T-cell (primary cell): ENCODE data around the gene RPS25. TPM values are rescaled to one million over a fixed set of nuclear protein-coding genes. Genes with fewer than 3 reads are reported as not detected.
"Not testable (repeated sequence)": the region's sequence is repeated elsewhere in the genome, so short reads cannot be mapped to it uniquely, and the experiment has no call there.

Source experiments
- ATAC-seq, 4 experiments: fragments of 200-7000 bp in 3 of 4; fragments of 150-1000 bp in 1 of 4; cut with Tn5 transposase; replicated peaks in 1 of 4; 1 replicate in 3 of 4; 2 replicates in 1 of 4; pipeline ENCODE4 v1.10.0; 2021; ENCODE audit warnings: moderate library complexity in 3 of 4, mild to moderate bottlenecking in 2 of 4, moderate number of reproducible peaks in 1 of 4
- CTCF ChIA-PET, 2 donors: fragments of 300-600 bp; sonication (Branson Sonifier 250); formaldehyde crosslinking; loops; one replicate each; lab custom pipeline; 2022; ENCODE audit warnings: antibody characterized with exemption in 2 of 2; lab: Charles Lee
- POLR2A ChIA-PET, 2 donors: fragments of 300-600 bp; sonication (Branson Sonifier 250); formaldehyde crosslinking; loops; one replicate each; lab custom pipeline; 2022; ENCODE audit warnings: antibody characterized with exemption in 2 of 2; lab: Charles Lee
- DNase-seq, 35 experiments: peaks; one replicate each; pipeline versions ENCODE4 v3.0.0 to v3.0.0-alpha.2; 2013 to 2023
- H3K27ac ChIP-seq: one replicate; pipeline ENCODE4 v1.5.1; 2013; ENCODE audit warnings: low read length
- H3K27me3 ChIP-seq, 2 experiments: replicated peaks in 1 of 2; 1 replicate in 1 of 2; 2 replicates in 1 of 2; pipeline versions ENCODE4 v1.6.1 to v1.7.0; 2013; ENCODE audit warnings: low read length in 1 of 2, mixed read lengths in 1 of 2; ENCODE audit not compliant: control insufficient read depth in 2 of 2, insufficient read depth in 2 of 2; ENCODE audit errors: extremely low read depth in 1 of 2
- H3K36me3 ChIP-seq, 2 donors: 1 replicate in 1 of 2; 2 replicates in 1 of 2; pipeline versions ENCODE4 v1.6.1 to v1.7.0; 2013; ENCODE audit warnings: low read length in 1 of 2; ENCODE audit not compliant: control insufficient read depth in 2 of 2, insufficient read depth in 1 of 2; ENCODE audit errors: extremely low read depth in 1 of 2
- H3K4me1 ChIP-seq, 2 experiments: 1 replicate in 1 of 2; 2 replicates in 1 of 2; pipeline versions ENCODE4 v1.6.1 to v1.7.0; 2013; ENCODE audit warnings: low read length in 2 of 2, mixed read lengths in 1 of 2; ENCODE audit not compliant: insufficient read depth in 2 of 2, control insufficient read depth in 1 of 2; ENCODE audit errors: extremely low read depth in 1 of 2
- H3K4me3 ChIP-seq, 2 donors: 1 replicate in 1 of 2; 2 replicates in 1 of 2; pipeline versions ENCODE4 v1.5.1 to v1.7.0; 2013; ENCODE audit warnings: mild to moderate bottlenecking in 2 of 2, low read length in 1 of 2, moderate library complexity in 1 of 2; ENCODE audit not compliant: control insufficient read depth in 1 of 2; ENCODE audit errors: extremely low read depth in 1 of 2
- H3K9me3 ChIP-seq: 2 replicates; pipeline ENCODE4 v1.7.0; 2013
- H3K27ac Mint-ChIP-seq, 2 donors: one replicate each; pipeline ENCODE4 v1.8.0; 2020 to 2021; ENCODE audit warnings: mild to moderate bottlenecking in 2 of 2, mixed read lengths in 2 of 2
- H3K27me3 Mint-ChIP-seq, 2 donors: one replicate each; pipeline ENCODE4 v1.8.0; 2021 to 2022; ENCODE audit warnings: mixed read lengths in 2 of 2
- H3K36me3 Mint-ChIP-seq: one replicate; pipeline ENCODE4 v1.8.0; 2021; ENCODE audit warnings: mixed read lengths
- H3K4me1 Mint-ChIP-seq, 3 donors: one replicate each; pipeline ENCODE4 v1.8.0; 2020 to 2022; ENCODE audit warnings: mixed read lengths in 3 of 3, mild to moderate bottlenecking in 1 of 3
- H3K4me3 Mint-ChIP-seq, 3 donors: one replicate each; pipeline ENCODE4 v1.8.0; 2020 to 2022; ENCODE audit warnings: mild to moderate bottlenecking in 3 of 3, mixed read lengths in 3 of 3, moderate library complexity in 3 of 3
- H3K9me3 Mint-ChIP-seq, 3 donors: one replicate each; pipeline ENCODE4 v1.8.0; 2020 to 2022; ENCODE audit warnings: mixed read lengths in 3 of 3
- WGBS: methylation state at CpG from one replicate; pipeline ENCODE4 v1.1.5; 2013; ENCODE audit warnings: missing lambda C conversion rate; ENCODE audit not compliant: insufficient coverage; 5-methylcytosine and 5-hydroxymethylcytosine counted together
- total RNA-seq, 35 experiments: library from RNA in 6 of 35; stranded (reverse) in 6 of 35; fragments of 120-200 nt in 1 of 35; gene quantifications; one replicate each; pipeline versions ENCODE4 v1.2.1 to v1.2.4 and lab custom pipeline; 2013 to 2026

RPS25 gene
- total RNA-seq, 5 donors from 2014 or later (not counting 1 experiment from before 2014, with no cell fraction given), result 1,733 to 2,728 (median 2,161) TPM

GRCh38 chr11:118979434-118979833 lies 38.7 kb downstream of the RPS25 start:
- ATAC-seq, result no peak
- Mint-ChIP-seq H3K36me3 (no peaks in the 10 kb centered on the region), H3K27ac (no peak overlapping the region), H3K4me3 (no peak overlapping the region), H3K9me3 (no peaks in the 10 kb centered on the region), H3K4me1 (no peaks in the 10 kb centered on the region), H3K27me3 (peaks cover 8 to 22% of the 10 kb centered on the region in 2 donors)
- no peaks in the 10 kb centered on the region for H3K36me3 ChIP-seq
- no peaks in the 10 kb centered on the region for H3K4me1 ChIP-seq
- no CpG with 5 or more reads among the region's 9 CpGs for WGBS
- H3K9me3 ChIP-seq, result no peaks in the 10 kb centered on the region
- H3K27ac ChIP-seq, result no peak overlapping the region
- ChIA-PET POLR2A (no interaction called here), CTCF (interaction anchor here in 1 of 2 donors (0.6 kb wide), 1 partner anchor 338 kb away, joined by 6 read pairs; no protein-coding TSS in a partner anchor)
- DNase-seq, result peak in 1 of 35 experiments; percentile 12
- H3K4me3 ChIP-seq, result no peak overlapping the region
- peaks cover 0 to 25% of the 10 kb centered on the region in 2 experiments for H3K27me3 ChIP-seq

DNA sequence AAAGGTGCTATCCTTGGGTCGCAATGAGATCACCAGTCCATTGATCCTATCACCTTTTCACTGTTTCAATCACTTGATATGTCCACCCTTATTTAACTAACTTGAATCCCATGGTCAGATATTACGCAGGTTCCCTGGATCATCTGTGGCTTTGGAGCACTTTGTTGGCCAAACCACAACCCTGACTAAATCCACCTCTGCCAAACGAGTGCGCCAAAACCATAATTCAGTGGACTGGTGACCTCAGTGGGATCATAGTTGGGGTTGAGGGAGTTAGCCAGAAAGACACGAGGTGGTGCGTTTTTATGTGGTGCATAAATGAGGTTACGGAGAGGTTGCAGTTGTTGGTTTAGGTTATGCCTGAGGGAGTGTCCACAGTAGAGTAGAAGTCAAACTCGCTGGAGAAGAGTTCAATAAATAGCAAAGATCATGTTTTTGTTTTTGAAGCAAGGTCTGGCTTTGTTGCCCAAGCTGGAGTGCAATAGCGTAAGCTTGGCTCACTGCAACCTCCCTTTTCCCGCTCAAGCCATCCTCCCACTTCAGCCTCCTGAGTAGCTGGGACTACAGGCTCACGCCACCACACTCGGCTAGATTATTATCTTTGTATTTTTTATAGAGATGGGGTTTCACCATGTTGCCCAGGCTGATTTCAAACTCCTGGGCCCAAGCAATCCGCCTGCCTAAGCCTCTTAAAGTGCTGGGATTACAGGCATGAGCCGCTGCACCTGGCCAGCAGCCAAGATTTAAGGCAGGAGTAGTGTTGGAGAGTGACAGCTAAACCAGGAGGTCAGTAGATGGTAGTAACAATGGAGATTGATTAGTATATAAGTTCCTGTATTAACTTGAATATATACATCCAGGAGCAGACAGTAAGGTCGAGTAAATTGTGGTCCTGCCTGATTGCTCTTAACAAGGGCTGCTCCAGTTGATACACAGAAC lies 42.1 kb downstream of the RPS25 start:
- H3K27me3 Mint-ChIP-seq, result peaks cover 14 to 33% of the 10 kb centered on the region in 2 donors
- H3K4me3 Mint-ChIP-seq, result no peak overlapping the region
- ATAC-seq, result no peak
- POLR2A ChIA-PET, result interaction anchor here in 1 of 2 donors (0.8 kb wide), 1 partner anchor 9 kb away, joined by 3 read pairs; no protein-coding TSS in a partner anchor
- H3K27ac Mint-ChIP-seq, result no peak overlapping the region
- no peaks in the 10 kb centered on the region for H3K4me1 Mint-ChIP-seq
- CTCF ChIA-PET, result no interaction called here
- no peaks in the 10 kb centered on the region for H3K36me3 ChIP-seq
- DNase-seq, result no peak
- no peak overlapping the region for H3K27ac ChIP-seq
- peaks cover 0 to 34% of the 10 kb centered on the region in 2 experiments for H3K27me3 ChIP-seq
- H3K9me3 Mint-ChIP-seq, result no peaks in the 10 kb centered on the region
- no peak overlapping the region for H3K4me3 ChIP-seq
- 82% methylated on average over 5 of the region's 15 CpGs for WGBS
- H3K9me3 ChIP-seq, result no peaks in the 10 kb centered on the region
- H3K36me3 Mint-ChIP-seq, result no peaks in the 10 kb centered on the region
- no peaks in the 10 kb centered on the region for H3K4me1 ChIP-seq

DNA sequence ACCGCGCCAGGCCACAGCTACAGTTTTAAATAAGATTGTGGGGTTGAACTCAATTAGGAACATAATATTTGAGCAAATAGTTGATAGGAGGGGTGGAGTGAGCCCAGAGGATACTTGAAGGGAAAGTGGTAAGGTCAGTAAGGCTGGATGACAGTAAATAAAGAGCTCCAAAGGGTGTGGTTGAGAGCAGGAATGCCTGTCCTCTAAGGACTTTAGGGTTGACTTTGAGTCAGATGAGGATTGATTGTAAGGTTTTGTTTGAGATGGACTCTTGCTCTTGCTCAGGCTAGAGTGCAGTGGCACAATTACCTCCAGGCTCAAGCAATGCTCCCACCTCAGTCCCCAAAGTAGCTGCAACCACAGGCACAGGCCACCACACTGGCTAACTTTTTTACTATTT lies 44.2 kb downstream of the RPS25 start:
- CTCF ChIA-PET, result no interaction called here
- H3K36me3 Mint-ChIP-seq, result no peaks in the 10 kb centered on the region
- H3K27ac ChIP-seq, result no peak overlapping the region

DNA sequence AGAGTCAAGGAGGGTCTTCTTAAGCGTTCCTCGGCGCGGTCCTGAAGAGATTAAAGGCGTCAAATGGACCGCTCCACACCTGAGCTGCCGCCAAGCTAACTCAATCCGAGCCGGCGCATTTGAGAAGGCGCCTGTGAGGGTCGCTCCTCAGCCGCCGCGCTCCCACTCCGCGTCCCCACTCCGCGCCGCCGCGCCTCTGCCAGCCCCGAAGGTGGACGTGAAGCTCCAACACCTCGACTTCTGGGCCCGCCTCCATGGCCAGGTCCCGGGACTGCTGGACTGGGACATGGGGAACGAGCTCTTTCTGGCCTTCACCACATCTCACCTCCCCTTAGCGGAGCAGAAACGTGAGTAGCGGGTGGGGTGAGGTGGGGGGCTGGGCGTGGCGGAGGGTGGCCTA lies 46.5 kb downstream of the RPS25 start, which contains the start of gene FOXR1:
FOXR1 (plus strand) TSS at position 116 of the 400 bp plus-strand sequence; CDS start at position 287, 171 bp downstream.
- no peaks in the 10 kb centered on the region for H3K9me3 Mint-ChIP-seq
- Histone ChIP-seq H3K9me3 (no peaks in the 10 kb centered on the region), H3K27ac (no peak within 1 kb of the TSS), H3K27me3 (peaks cover 0 to 22% of the 10 kb centered on the region in 2 experiments), H3K36me3 (no peaks in the 10 kb centered on the region), H3K4me3 (no peak within 1 kb of the TSS), H3K4me1 (no peaks in the 10 kb centered on the region)
- POLR2A ChIA-PET, result interaction anchor here in 1 of 2 donors (0.6 kb wide), 2 partner anchors 157 to 190 kb away, joined by 3 to 8 read pairs; no protein-coding TSS in a partner anchor
- 48% methylated on average over 24 of the region's 33 CpGs for WGBS
- H3K4me1 Mint-ChIP-seq, result no peaks in the 10 kb centered on the region
- H3K36me3 Mint-ChIP-seq, result no peaks in the 10 kb centered on the region
- H3K27ac Mint-ChIP-seq, result no peak within 1 kb of the TSS
- DNase-seq (no peak), ATAC-seq (no peak)
- H3K4me3 Mint-ChIP-seq, result no peak within 1 kb of the TSS
- CTCF ChIA-PET, result no interaction called here
- H3K27me3 Mint-ChIP-seq, result peaks cover 15 to 21% of the 10 kb centered on the region in 2 donors

More for the DNA sequence above, 44.2 kb downstream of the RPS25 start:
- Mint-ChIP-seq H3K9me3 (no peaks in the 10 kb centered on the region), H3K4me1 (no peaks in the 10 kb centered on the region), H3K27ac (no peak overlapping the region), H3K27me3 (peaks cover 18 to 30% of the 10 kb centered on the region in 2 donors), H3K4me3 (no peak overlapping the region)
- peaks cover 0 to 32% of the 10 kb centered on the region in 2 experiments for H3K27me3 ChIP-seq
- DNase-seq (no peak), ATAC-seq (no peak)
- H3K4me3 ChIP-seq, result no peak overlapping the region
- no peaks in the 10 kb centered on the region for H3K4me1 ChIP-seq
- POLR2A ChIA-PET, result no interaction called here
- H3K36me3 ChIP-seq, result no peaks in the 10 kb centered on the region
- no peaks in the 10 kb centered on the region for H3K9me3 ChIP-seq
- no CpG with 5 or more reads among the region's 2 CpGs for WGBS

GRCh38 chr11:118969508-118969907 lies 48.6 kb downstream of the RPS25 start:
- H3K36me3 ChIP-seq, POLR2A ChIA-PET, H3K9me3 ChIP-seq, H3K27ac Mint-ChIP-seq, ATAC-seq, H3K4me3 Mint-ChIP-seq, H3K4me1 Mint-ChIP-seq, H3K4me3 ChIP-seq, H3K4me1 ChIP-seq, H3K27ac ChIP-seq, DNase-seq, H3K36me3 Mint-ChIP-seq, CTCF ChIA-PET, H3K9me3 Mint-ChIP-seq: not testable (repeated sequence)
- peaks cover 0 to 19% of the 10 kb centered on the region in 2 experiments for H3K27me3 ChIP-seq
- H3K27me3 Mint-ChIP-seq, result peaks cover 10 to 11% of the 10 kb centered on the region in 2 donors
- WGBS, result no CpG with 5 or more reads among the region's 2 CpGs
